ENCODE data around the gene ANKRD18B.
"Not testable (repeated sequence)": the region's sequence is repeated elsewhere in the genome, so short reads cannot be mapped to it uniquely, and the experiment has no call there.

Gene ANKRD18B

DNA sequence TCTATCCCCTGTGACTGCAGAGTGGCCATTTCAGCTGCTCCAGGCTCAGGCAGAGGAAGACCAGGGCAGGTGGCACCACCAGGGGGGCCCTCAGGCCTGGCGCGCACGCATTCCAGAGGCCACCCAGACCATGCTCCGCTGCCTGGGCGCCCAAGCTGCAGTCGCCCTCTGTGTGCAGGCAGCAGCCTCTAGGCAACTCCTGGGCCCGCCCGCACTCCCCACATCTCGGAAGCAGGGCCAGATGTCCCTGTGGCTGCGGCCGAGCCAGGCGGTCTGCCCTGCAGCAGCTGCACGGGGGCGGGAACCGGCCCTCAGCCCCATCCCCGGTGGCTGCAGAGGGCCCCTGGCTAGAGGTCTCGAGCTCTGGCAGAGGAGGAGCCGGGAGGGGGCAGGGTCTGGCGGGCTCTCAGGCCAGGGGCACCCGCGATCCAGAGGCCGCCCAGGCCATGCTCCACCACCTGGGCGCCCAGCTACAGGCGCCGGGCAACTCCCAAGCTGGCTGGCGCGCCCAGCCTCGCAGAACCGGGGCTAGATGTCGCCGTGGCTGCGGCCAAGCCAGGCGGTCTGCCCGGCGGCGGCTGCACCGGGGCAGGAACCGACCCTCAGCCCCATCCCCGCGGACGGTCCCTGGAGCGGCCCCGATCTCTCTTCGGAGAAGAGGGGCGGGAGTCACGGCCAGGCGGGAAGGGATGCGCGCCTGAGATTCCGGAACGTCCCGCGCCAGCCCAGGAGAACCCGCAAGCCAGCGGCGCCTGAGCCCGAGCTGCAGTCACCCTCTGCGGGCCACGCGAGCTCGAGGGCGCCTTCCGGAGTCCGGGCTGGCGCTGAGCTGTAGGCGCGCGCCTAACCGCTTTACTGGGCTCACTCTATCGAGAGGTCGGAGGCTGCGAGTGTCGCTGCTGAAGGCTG is at the start of gene ANKRD18B:
Gene ANKRD18B, plus strand, starts transcription at position 855 of the 909 bp plus-strand sequence. CDS start 239 bp downstream, outside the sequence.
- not testable (repeated sequence) for DNase-seq (ENCODE audit: low read depth in 2 of 2)

DNA sequence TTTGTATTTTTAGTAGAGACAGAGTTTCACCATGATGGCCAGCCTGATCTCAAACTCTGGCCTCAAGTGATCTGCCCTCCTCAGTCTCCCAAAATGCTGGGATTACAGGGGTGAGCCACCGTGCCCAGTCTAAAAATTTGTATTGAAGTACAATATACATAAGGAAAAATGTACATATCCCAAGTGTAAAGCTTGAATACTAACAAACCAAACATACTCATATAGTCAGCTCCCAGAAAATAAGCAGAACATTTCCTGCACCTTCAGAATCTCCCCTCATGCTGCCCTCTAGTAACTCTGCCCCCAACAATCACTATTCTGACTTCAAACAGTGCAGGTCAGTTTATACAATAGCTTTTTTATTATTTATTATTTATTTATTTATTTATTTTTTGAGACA is 48.7 kb upstream of the ANKRD18B start:
- DNase-seq (ENCODE audit: low read depth in 2 of 2): no peak

- DNase-seq (ENCODE audit: low read depth in 2 of 2): no peak
These were observed 47.5 kb upstream of the ANKRD18B start for GRCh38 chr9:33476503-33476902.

- DNase-seq (ENCODE audit: low read depth in 2 of 2): no peak
These were observed 43.9 kb upstream of the ANKRD18B start for GRCh38 chr9:33480106-33480505.

DNA sequence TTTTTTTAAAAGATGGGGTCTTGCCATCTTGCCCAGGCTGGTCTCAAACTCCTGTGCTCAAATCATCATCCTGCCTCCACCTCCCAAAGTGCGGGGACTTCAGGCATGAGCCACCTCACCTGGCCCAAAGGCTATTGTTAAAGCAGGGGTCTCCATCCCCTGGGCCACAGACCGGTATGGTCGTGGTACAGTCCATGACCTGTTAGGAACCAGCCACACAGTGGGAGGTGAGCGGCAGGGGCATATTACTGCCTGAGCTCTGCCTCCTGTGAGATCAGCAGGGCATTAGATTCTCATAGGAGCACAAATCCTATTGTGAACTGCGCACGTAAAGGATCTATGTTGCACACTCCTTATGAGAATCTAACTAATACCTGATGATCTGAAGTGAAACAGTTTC is 43.1 kb upstream of the ANKRD18B start:
- DNase-seq (ENCODE audit: low read depth in 2 of 2): no peak

GRCh38 chr9:33485312-33485711 is 38.7 kb upstream of the ANKRD18B start:
- DNase-seq (ENCODE audit: low read depth in 2 of 2): not testable (repeated sequence)

DNA sequence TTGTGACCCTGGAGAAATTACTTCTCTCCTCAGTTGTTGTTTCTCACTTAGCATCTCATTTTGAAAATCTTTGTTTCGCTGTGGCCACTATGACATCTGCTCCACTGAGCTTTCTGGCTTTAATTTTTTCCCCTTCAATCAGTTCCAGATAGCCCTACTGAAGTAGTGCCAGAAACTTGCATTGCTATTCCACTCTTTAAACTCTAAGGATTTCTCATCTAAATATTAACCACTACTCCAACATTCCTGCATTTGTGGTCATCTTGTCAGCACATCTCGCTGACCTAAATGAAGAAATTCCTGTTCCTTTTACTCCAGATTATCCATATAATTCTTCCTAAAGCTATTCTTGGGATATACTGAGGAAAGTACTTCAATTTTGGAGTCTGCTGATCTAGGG is 35.0 kb upstream of the ANKRD18B start:
- DNase-seq (ENCODE audit: low read depth in 2 of 2): no peak

GRCh38 chr9:33493819-33494218 is 30.2 kb upstream of the ANKRD18B start:
- DNase-seq (ENCODE audit: low read depth in 2 of 2): not testable (repeated sequence)

GRCh38 chr9:33498387-33498786 is 25.7 kb upstream of the ANKRD18B start:
- DNase-seq (ENCODE audit: low read depth in 2 of 2): no peak

DNA sequence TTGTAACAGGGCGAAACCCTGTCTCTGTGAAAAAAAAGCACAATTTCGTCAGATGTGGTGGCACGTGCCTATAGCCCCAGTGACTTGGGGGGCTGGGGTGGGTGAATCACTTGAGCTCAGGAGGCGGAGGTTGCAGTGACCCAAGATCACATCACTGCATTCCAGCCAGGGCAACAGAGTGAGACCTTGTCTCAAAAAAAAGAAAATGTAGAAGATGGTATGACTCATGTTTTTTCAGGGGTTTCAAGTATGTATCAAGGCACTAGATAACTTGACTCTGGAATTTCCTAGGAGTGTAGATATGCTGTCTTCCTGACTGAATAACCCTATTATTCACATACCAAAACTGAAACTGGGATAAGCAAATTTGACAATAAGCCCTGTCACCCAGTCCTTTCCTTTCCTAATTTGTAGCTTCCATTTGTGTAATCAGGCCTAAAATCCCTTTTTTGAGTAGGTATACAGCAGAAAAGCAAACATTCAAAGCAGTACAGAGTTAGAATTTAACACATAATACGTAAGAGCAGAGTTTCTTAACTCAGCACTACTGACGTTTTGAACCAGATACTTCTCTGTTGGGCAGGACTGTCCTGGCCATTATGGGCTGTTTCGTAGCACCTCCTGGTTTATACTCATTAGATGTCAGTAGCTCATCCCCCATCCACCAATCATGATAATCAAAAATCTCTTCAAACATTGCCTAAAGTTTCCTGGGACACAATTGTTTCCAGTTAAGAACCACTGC is 17.3 kb upstream of the ANKRD18B start:
- DNase-seq (ENCODE audit: low read depth in 2 of 2): no peak

DNA sequence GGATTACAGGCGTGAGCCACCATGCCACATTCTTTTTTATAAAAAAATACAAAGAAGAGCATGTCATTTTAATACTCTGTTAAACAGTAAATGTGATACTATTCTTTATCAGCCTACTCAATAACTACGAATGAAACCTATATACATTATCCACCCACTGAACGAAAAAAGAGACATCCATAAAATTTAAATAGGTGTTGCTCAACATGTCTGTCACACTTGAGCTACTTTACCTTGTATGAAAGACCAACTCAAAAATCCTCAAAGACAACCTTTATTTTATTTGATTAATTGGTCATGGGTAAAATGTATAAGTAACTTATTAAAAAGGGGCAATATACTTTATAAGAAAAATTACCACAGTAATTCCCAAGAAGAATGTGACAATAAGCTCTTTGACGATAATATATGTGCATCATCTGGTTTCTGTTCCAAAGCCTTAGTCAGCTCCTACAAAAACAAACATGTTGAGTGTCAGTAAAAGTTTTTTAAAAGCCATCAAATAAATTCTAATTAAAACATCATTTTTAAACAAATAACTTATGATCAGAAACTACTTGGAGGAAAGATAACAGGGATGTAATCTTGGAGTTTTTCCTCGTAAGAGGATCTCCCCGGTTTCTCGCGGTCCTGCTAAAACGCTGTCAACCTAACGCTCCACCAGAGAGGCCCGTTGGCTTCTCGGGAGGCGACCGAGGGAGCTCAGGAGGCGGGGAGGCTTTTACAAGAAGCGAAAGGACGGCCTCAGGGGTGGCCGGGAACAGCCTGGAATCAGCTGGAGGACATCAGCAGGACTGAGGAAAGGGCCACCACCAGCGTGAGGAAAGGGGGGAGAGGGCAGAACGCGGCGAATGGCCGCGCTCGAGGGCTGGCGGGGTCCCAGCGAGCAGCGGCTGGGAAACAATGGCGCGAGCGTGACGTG is 13.5 kb upstream of the ANKRD18B start:
- DNase-seq (ENCODE audit: low read depth in 2 of 2): no peak

- not testable (repeated sequence) for DNase-seq (ENCODE audit: low read depth in 2 of 2)
These were observed 12.9 kb upstream of the ANKRD18B start for GRCh38 chr9:33511184-33511517.

GRCh38 chr9:33512535-33512934 is 11.5 kb upstream of the ANKRD18B start:
- DNase-seq (ENCODE audit: low read depth in 2 of 2): not testable (repeated sequence)

- DNase-seq (ENCODE audit: low read depth in 2 of 2): not testable (repeated sequence)
These were observed 8.6 kb upstream of the ANKRD18B start for GRCh38 chr9:33515342-33515995.

DNA sequence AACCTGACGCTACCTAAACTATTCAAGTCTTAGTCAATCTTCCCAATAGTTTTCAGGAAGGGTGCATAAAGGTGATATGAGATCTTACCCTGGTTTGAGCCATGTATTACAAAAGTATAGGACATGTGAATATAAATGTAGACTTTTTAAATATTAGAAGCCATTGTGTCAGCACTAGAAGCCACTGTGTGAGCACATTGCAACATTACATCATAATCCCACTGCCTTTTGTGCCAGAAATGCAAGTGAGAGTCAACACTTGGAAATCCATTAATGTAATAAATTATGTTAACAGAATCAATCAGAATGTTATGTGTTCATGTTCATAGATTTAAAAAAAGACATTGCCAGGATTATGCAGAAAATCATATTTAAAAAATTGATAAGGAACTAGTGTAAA is 7.7 kb upstream of the ANKRD18B start:
- not testable (repeated sequence) for DNase-seq (ENCODE audit: low read depth in 2 of 2)

GRCh38 chr9:33517373-33517772 is 6.7 kb upstream of the ANKRD18B start:
- no peak for DNase-seq (ENCODE audit: low read depth in 2 of 2)

DNA sequence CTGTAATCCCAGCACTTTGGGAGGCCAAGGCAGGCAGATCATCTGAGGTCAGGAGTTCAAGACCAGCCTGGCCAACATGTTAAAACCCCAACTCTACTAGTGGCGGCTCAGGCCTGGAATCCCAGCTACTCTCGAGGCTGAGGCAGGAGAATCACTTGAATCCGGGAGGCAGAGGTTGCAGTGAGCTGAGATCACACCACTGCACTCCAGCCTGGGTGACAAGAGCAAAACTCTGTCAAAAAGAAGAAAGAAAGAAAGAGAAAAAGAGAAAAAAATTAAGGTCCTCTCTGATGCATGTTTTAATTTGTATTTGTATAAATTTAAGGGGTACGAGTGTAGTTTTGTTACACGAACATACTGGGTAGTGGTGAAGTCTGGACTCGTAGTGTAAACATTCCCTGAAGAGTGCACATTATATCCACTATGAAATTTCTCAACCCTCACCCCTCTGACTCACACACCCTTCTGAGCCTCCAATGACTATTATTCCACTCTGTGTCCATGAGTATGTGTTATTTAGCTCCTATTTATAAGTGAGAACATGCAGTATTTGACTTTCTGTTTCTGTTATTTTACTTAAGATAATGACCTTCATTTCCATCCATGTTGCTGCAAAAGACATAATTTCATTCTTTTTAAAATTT is 6.0 kb upstream of the ANKRD18B start:
- DNase-seq (ENCODE audit: low read depth in 2 of 2): not testable (repeated sequence)

DNA sequence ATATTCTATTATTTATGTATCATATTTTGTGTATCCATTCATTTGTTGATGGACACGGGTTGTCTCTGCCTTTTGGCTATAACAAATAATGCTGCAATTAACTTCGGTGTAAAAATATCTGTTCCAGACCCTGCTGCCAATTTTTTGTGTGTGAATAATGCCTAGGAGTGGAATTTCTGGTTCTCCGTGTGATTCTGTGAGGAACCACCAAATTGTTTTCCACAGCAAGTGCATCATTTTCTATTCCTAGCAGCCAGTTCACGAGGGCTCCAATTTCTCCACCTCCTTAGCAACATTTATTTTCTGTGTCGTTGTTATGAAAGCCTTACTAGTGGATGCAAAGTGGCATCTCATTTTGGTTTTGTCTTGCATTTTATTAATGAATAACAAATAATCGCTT is 2.2 kb upstream of the ANKRD18B start:
- not testable (repeated sequence) for DNase-seq (ENCODE audit: low read depth in 2 of 2)

- DNase-seq (ENCODE audit: low read depth in 2 of 2): no peak
These were observed 376 bp downstream of the ANKRD18B start for GRCh38 chr9:33524306-33524947.

- DNase-seq (ENCODE audit: low read depth in 2 of 2): not testable (repeated sequence)
These were observed 4.0 kb downstream of the ANKRD18B start for GRCh38 chr9:33528069-33528468.
